HepG2 (cell line): ENCODE measurements around the gene OR2S2. TPM values are rescaled to one million over a fixed set of nuclear protein-coding genes. Genes with fewer than 3 reads are reported as not detected.

Experiments
- JUN ChIP-seq: sonication (generic); formaldehyde crosslinking; IDR thresholded peaks from 2 replicates; pipeline ENCODE4 v1.4.0; 2020; ENCODE audit warnings: mild to moderate bottlenecking, missing genetic modification reagents
- MZF1 ChIP-seq: sonication (generic); formaldehyde crosslinking; IDR thresholded peaks from 2 replicates; pipeline ENCODE4 v1.8.1; 2023; ENCODE audit warnings: mild to moderate bottlenecking, missing genetic modification reagents, borderline replicate concordance
- NFE2 ChIP-seq: sonication (generic); formaldehyde crosslinking; IDR thresholded peaks from 2 replicates; pipeline ENCODE4 v1.4.0; 2020; ENCODE audit warnings: missing genetic modification reagents
- SETDB1 ChIP-seq: sonication (generic); formaldehyde crosslinking; IDR thresholded peaks from 2 replicates; pipeline ENCODE4 v1.5.1; 2020; ENCODE audit warnings: missing genetic modification reagents, mild to moderate bottlenecking, borderline replicate concordance
- SMAD1 ChIP-seq: sonication (generic); formaldehyde crosslinking; IDR thresholded peaks from 2 replicates; pipeline ENCODE4 v1.4.0; 2020; ENCODE audit warnings: missing genetic modification reagents, low read depth, mild to moderate bottlenecking, borderline replicate concordance
- SMAD9 ChIP-seq: sonication (generic); formaldehyde crosslinking; IDR thresholded peaks from 2 replicates; pipeline ENCODE4 v1.5.1; 2020; ENCODE audit warnings: mild to moderate bottlenecking, missing genetic modification reagents
- SNAI1 ChIP-seq: sonication (generic); formaldehyde crosslinking; IDR thresholded peaks from 2 replicates; pipeline ENCODE4 v1.5.0; 2020; ENCODE audit warnings: mild to moderate bottlenecking, missing genetic modification reagents, borderline replicate concordance
- SUZ12 ChIP-seq: fragments of 150-350 bp; IDR thresholded peaks from 2 replicates; pipeline ENCODE4 v1.6.1; 2014; ENCODE audit warnings: low read depth, low read length
- ZNF230 ChIP-seq: sonication (generic); formaldehyde crosslinking; IDR thresholded peaks from 2 replicates; pipeline ENCODE4 v1.4.0; 2020; ENCODE audit warnings: mild to moderate bottlenecking, missing genetic modification reagents
- ZNF446 ChIP-seq: sonication (generic); formaldehyde crosslinking; IDR thresholded peaks from 2 replicates; pipeline ENCODE4 v1.5.0; 2020; ENCODE audit warnings: mild to moderate bottlenecking, missing genetic modification reagents
- ZNF484 ChIP-seq: sonication (generic); formaldehyde crosslinking; IDR thresholded peaks from 2 replicates; pipeline ENCODE4 v1.5.1; 2020; ENCODE audit warnings: mild to moderate bottlenecking, low read depth, missing genetic modification reagents, borderline replicate concordance
- polyA plus RNA-seq, 8 experiments: library from polyadenylated mRNA; depleted of rRNA in 3 of 8; stranded (reverse) in 7 of 8; unstranded in 1 of 8; fragments of >200 nt; fragmentation: Illumina TruSeq in 4 of 8; extraction: Trizol in 4 of 8; gene quantifications; 2 replicates each; pipeline versions ENCODE4 v1.2.1 to v1.2.3, GENCODE V29; 2011 to 2016; ENCODE audit warnings: low read depth in 4 of 8, missing spikeins in 1 of 8, mixed read lengths in 1 of 8; ENCODE audit not compliant: insufficient read depth in 1 of 8
- total RNA-seq, 5 experiments: library from RNA; depleted of rRNA; stranded (reverse); fragments of >200 nt; fragmentation: Illumina TruSeq; extraction: Trizol; gene quantifications; 2 replicates each; pipeline ENCODE4 v1.2.3, GENCODE V29; 2016; ENCODE audit warnings: low read depth in 1 of 5
- TF ChIP-seq, protein P1 (sequence below): sonication (generic); formaldehyde crosslinking; IDR thresholded peaks from 2 replicates; pipeline ENCODE4 v1.8.0; 2022; ENCODE audit warnings: mild to moderate bottlenecking, missing genetic modification reagents; ENCODE audit not compliant: insufficient replicate concordance
- TF ChIP-seq, protein P2 (sequence below): IDR thresholded peaks from 2 replicates; pipeline ENCODE4 v1.6.1; 2016; ENCODE audit warnings: missing compliant biosample characterization, missing genetic modification reagents, borderline replicate concordance
- TF ChIP-seq, protein P3 (sequence below): sonication (generic); formaldehyde crosslinking; IDR thresholded peaks from 2 replicates; pipeline ENCODE4 v1.5.1; 2020; ENCODE audit warnings: mild to moderate bottlenecking, missing genetic modification reagents, borderline replicate concordance
- TF ChIP-seq, protein P4 (sequence below): sonication (generic); formaldehyde crosslinking; IDR thresholded peaks from 2 replicates; pipeline ENCODE4 v1.5.1; 2020; ENCODE audit warnings: mild to moderate bottlenecking, missing genetic modification reagents, moderate library complexity

OR2S2 gene
- total and polyA plus RNA-seq, 2 of the 13 experiments (the other 11 are each of a cell fraction or from before 2014, with no cell fraction given) = not detected

DNA sequence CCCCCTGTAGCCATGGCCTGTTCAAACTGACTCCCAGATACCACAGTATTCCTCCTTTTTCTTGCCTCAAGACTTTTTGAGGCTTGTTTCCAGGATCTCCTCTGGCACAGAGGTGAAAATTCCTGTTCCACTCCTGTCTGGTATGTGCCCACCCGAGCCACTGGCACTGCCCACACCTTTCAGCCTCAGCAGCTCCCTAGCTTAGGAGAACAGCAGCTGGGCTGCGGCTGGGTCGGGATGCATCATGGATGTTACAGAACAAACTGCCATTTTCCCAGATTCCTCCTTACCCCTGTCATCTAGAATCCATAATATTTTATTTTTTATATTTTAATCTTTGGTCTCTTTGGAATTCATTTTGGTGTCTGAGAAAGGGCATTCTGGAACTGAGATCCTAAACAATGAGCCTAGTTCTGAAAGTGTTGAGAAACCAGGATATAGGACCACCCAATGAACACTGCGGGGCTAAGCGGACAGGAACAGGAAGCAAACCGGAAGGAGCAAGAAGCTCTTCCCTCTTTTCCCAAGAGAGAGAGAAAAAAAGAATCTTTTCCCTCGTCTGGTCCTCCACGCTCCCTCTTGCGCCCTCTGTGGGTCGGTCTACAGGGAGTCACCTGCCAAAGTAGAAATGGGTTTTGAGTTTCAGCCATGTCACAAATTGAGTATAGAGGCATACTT is 12.5 kb downstream of the OR2S2 start (continued):
- TF ChIP-seq SMAD1 (CRISPR knock-in tag) (0 out of 2 replicates have a peak, but pooled peaks have one; percentile 47), ZNF230 (CRISPR knock-in tag) (no peak), MZF1 (CRISPR knock-in tag) (no peak), ZNF484 (CRISPR knock-in tag) (no peak), SMAD9 (CRISPR knock-in tag) (no peak), SNAI1 (CRISPR knock-in tag) (no peak), NFE2 (CRISPR knock-in tag) (no peak), JUN (CRISPR knock-in tag) (no peak), SUZ12 (no peak), SETDB1 (CRISPR knock-in tag) (no peak), ZNF446 (CRISPR knock-in tag) (no peak)
- TF ChIP-seq, protein P1, sequence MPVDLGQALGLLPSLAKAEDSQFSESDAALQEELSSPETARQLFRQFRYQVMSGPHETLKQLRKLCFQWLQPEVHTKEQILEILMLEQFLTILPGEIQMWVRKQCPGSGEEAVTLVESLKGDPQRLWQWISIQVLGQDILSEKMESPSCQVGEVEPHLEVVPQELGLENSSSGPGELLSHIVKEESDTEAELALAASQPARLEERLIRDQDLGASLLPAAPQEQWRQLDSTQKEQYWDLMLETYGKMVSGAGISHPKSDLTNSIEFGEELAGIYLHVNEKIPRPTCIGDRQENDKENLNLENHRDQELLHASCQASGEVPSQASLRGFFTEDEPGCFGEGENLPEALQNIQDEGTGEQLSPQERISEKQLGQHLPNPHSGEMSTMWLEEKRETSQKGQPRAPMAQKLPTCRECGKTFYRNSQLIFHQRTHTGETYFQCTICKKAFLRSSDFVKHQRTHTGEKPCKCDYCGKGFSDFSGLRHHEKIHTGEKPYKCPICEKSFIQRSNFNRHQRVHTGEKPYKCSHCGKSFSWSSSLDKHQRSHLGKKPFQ (CRISPR knock-in tag) = no peak
- TF ChIP-seq, protein P2, sequence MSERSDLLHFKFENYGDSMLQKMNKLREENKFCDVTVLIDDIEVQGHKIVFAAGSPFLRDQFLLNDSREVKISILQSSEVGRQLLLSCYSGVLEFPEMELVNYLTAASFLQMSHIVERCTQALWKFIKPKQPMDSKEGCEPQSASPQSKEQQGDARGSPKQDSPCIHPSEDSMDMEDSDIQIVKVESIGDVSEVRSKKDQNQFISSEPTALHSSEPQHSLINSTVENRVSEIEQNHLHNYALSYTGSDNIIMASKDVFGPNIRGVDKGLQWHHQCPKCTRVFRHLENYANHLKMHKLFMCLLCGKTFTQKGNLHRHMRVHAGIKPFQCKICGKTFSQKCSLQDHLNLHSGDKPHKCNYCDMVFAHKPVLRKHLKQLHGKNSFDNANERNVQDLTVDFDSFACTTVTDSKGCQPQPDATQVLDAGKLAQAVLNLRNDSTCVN (CRISPR knock-in tag) = no peak
- TF ChIP-seq, protein P3, sequence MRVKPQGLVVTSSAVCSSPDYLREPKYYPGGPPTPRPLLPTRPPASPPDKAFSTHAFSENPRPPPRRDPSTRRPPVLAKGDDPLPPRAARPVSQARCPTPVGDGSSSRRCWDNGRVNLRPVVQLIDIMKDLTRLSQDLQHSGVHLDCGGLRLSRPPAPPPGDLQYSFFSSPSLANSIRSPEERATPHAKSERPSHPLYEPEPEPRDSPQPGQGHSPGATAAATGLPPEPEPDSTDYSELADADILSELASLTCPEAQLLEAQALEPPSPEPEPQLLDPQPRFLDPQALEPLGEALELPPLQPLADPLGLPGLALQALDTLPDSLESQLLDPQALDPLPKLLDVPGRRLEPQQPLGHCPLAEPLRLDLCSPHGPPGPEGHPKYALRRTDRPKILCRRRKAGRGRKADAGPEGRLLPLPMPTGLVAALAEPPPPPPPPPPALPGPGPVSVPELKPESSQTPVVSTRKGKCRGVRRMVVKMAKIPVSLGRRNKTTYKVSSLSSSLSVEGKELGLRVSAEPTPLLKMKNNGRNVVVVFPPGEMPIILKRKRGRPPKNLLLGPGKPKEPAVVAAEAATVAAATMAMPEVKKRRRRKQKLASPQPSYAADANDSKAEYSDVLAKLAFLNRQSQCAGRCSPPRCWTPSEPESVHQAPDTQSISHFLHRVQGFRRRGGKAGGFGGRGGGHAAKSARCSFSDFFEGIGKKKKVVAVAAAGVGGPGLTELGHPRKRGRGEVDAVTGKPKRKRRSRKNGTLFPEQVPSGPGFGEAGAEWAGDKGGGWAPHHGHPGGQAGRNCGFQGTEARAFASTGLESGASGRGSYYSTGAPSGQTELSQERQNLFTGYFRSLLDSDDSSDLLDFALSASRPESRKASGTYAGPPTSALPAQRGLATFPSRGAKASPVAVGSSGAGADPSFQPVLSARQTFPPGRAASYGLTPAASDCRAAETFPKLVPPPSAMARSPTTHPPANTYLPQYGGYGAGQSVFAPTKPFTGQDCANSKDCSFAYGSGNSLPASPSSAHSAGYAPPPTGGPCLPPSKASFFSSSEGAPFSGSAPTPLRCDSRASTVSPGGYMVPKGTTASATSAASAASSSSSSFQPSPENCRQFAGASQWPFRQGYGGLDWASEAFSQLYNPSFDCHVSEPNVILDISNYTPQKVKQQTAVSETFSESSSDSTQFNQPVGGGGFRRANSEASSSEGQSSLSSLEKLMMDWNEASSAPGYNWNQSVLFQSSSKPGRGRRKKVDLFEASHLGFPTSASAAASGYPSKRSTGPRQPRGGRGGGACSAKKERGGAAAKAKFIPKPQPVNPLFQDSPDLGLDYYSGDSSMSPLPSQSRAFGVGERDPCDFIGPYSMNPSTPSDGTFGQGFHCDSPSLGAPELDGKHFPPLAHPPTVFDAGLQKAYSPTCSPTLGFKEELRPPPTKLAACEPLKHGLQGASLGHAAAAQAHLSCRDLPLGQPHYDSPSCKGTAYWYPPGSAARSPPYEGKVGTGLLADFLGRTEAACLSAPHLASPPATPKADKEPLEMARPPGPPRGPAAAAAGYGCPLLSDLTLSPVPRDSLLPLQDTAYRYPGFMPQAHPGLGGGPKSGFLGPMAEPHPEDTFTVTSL (CRISPR knock-in tag) = no peak
- TF ChIP-seq, protein P4, sequence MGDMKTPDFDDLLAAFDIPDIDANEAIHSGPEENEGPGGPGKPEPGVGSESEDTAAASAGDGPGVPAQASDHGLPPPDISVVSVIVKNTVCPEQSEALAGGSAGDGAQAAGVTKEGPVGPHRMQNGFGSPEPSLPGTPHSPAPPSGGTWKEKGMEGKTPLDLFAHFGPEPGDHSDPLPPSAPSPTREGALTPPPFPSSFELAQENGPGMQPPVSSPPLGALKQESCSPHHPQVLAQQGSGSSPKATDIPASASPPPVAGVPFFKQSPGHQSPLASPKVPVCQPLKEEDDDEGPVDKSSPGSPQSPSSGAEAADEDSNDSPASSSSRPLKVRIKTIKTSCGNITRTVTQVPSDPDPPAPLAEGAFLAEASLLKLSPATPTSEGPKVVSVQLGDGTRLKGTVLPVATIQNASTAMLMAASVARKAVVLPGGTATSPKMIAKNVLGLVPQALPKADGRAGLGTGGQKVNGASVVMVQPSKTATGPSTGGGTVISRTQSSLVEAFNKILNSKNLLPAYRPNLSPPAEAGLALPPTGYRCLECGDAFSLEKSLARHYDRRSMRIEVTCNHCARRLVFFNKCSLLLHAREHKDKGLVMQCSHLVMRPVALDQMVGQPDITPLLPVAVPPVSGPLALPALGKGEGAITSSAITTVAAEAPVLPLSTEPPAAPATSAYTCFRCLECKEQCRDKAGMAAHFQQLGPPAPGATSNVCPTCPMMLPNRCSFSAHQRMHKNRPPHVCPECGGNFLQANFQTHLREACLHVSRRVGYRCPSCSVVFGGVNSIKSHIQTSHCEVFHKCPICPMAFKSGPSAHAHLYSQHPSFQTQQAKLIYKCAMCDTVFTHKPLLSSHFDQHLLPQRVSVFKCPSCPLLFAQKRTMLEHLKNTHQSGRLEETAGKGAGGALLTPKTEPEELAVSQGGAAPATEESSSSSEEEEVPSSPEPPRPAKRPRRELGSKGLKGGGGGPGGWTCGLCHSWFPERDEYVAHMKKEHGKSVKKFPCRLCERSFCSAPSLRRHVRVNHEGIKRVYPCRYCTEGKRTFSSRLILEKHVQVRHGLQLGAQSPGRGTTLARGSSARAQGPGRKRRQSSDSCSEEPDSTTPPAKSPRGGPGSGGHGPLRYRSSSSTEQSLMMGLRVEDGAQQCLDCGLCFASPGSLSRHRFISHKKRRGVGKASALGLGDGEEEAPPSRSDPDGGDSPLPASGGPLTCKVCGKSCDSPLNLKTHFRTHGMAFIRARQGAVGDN (CRISPR knock-in tag) = no peak
